Transverse colon (tissue), 4 donors: ENCODE results near the gene CSNK1A1L. TPM values are rescaled to one million over a fixed set of nuclear protein-coding genes. Genes with fewer than 3 reads are reported as not detected.

Source experiments
- DNase-seq: peaks from one replicate; pipeline ENCODE4 v3.0.0-alpha.2; 2019
- H3K27ac ChIP-seq, 4 donors: fragments of 200-600 bp; sonication (generic); 2 replicates each; pipeline ENCODE4 v1.5.1; 2016 to 2018; ENCODE audit warnings: inconsistent platforms in 4 of 4
- H3K27me3 ChIP-seq: fragments of 200-600 bp; sonication (generic); 2 replicates; pipeline ENCODE4 v1.5.1; 2017; ENCODE audit warnings: inconsistent platforms
- H3K36me3 ChIP-seq, 4 donors: fragments of 200-600 bp; sonication (generic); 2 replicates each; pipeline ENCODE4 v1.5.1; 2017 to 2019; ENCODE audit warnings: inconsistent platforms in 4 of 4
- H3K4me1 ChIP-seq, 4 donors: fragments of 200-600 bp; sonication (generic); 2 replicates each; pipeline ENCODE4 v1.5.1; 2017 to 2020; ENCODE audit warnings: inconsistent platforms in 4 of 4
- H3K4me3 ChIP-seq, 4 donors: fragments of 200-600 bp; sonication (generic); 1 replicate in 1 of 4; 2 replicates in 3 of 4; pipeline versions ENCODE4 v1.5.1 to v1.6.1; 2017 to 2019; ENCODE audit warnings: inconsistent platforms in 4 of 4
- H3K9me3 ChIP-seq, 2 donors: fragments of 200-600 bp; sonication (generic); 2 replicates each; pipeline ENCODE4 v1.5.1; 2017 to 2019; ENCODE audit warnings: inconsistent platforms in 2 of 2
- CTCF ChIP-seq, 5 experiments: fragments of 200-600 bp in 3 of 5; fragments of 450-650 bp in 2 of 5; sonication (generic) in 3 of 5; IDR thresholded peaks; 1 replicate in 2 of 5; 2 replicates in 3 of 5; pipeline ENCODE4 v1.5.1; 2016 to 2017; ENCODE audit warnings: antibody characterized with exemption in 5 of 5, inconsistent platforms in 3 of 5, mild to moderate bottlenecking in 2 of 5, moderate library complexity in 1 of 5
- EP300 ChIP-seq: sonication (generic); formaldehyde crosslinking; IDR thresholded peaks from one replicate; pipeline ENCODE4 v1.6.1; 2017; ENCODE audit warnings: antibody characterized with exemption, low read depth
- POLR2A ChIP-seq: fragments of 450-650 bp; IDR thresholded peaks from one replicate; pipeline ENCODE4 v1.6.1; 2016; ENCODE audit warnings: antibody characterized with exemption, mild to moderate bottlenecking, moderate library complexity
- POLR2AphosphoS5 ChIP-seq, 3 donors: sonication (generic); formaldehyde crosslinking; IDR thresholded peaks; one replicate each; pipeline ENCODE4 v1.6.1; 2016; ENCODE audit warnings: antibody characterized with exemption in 3 of 3
- WGBS, 2 donors: methylation state at CpG; one replicate each; pipeline ENCODE4 v1.1.5; 2018; ENCODE audit warnings: low coverage in 1 of 2; 5-methylcytosine and 5-hydroxymethylcytosine counted together
- in situ Hi-C, 4 donors: fragments of 200-750 bp; cut with MboI; loops; one replicate each; pipeline versions ENCODE4 v1.15.0 to v1.15.1; 2017; ENCODE audit warnings: low sequenced_read_pairs in 3 of 4, low pct_ligation_motif_present in 1 of 4, low pct_unique_long_range_greater_than_20kb in 1 of 4
- intact Hi-C: fragments of 100-400 bp; cut with DNase I; formaldehyde crosslinking; loops from one replicate; pipeline ENCODE4 v1.15.1; 2023; ENCODE audit warnings: low total_unique reads
- total RNA-seq, 4 donors: library from RNA; depleted of rRNA; stranded (reverse); fragments of >200 nt; gene quantifications; one replicate each; pipeline ENCODE4 v1.1.0, GENCODE V29; 2016

The CSNK1A1L gene
- total RNA-seq, 4 donors from 2014 or later: not detected

GRCh38 chr13:37075164-37075563 is 30.3 kb downstream of the CSNK1A1L start:
- no peak overlapping the region for H3K27ac ChIP-seq
- no peaks in the 10 kb centered on the region for H3K9me3 ChIP-seq
- intact Hi-C loops (loop anchor here (10.0 kb wide), 1 partner anchor 530 kb away; no protein-coding TSS in a partner anchor), in situ Hi-C loops (loop anchor here in 1 of 4 donors (25.0 kb wide), 1 partner anchor 537 kb away; no protein-coding TSS in a partner anchor)
- no peaks in the 10 kb centered on the region for H3K36me3 ChIP-seq
- 92 to 94% methylated on average over 2 of the region's 2 CpGs for WGBS, 2 donors
- TF ChIP-seq EP300 (no peak), CTCF (IDR thresholded peaks at IDR 0.05) (no peak), POLR2A (no peak), POLR2AphosphoS5 (IDR thresholded peaks at IDR 0.05) (no peak)
- no peaks in the 10 kb centered on the region for H3K27me3 ChIP-seq
- no peaks in the 10 kb centered on the region for H3K4me1 ChIP-seq
- no peak overlapping the region for H3K4me3 ChIP-seq
- DNase-seq: no peak

GRCh38 chr13:37074703-37075102 is 30.8 kb downstream of the CSNK1A1L start:
- no peak for TF ChIP-seq POLR2A
- no peak for TF ChIP-seq EP300
- peak; percentile 11 to 41 (median 30) for TF ChIP-seq CTCF (IDR thresholded peaks at IDR 0.05)
- no peaks in the 10 kb centered on the region for H3K27me3 ChIP-seq
- DNase-seq: no peak
- intact Hi-C loops: loop anchor here (10.0 kb wide), 1 partner anchor 530 kb away; no protein-coding TSS in a partner anchor
- H3K9me3 ChIP-seq: no peaks in the 10 kb centered on the region
- H3K4me1 ChIP-seq: no peaks in the 10 kb centered on the region
- in situ Hi-C loops: loop anchor here in 2 of 4 donors (25.0 kb wide), 2 partner anchors 538 to 1288 kb away; no protein-coding TSS in a partner anchor
- no peak overlapping the region for H3K27ac ChIP-seq
- H3K36me3 ChIP-seq: no peaks in the 10 kb centered on the region
- WGBS, 2 donors: 0 to 7% methylated on average over 1 of the region's 1 CpG
- H3K4me3 ChIP-seq: no peak overlapping the region

- H3K4me1 ChIP-seq: no peaks in the 10 kb centered on the region
- in situ Hi-C loops: loop anchor here in 1 of 4 donors (25.0 kb wide), 1 partner anchor 1290 kb away; no protein-coding TSS in a partner anchor
- intact Hi-C loops: loop anchor here (10.0 kb wide), 1 partner anchor 533 kb away; no protein-coding TSS in a partner anchor
- H3K4me3 ChIP-seq: no peak overlapping the region
- H3K27ac ChIP-seq: no peak overlapping the region
- TF ChIP-seq EP300 (no peak), POLR2A (no peak), POLR2AphosphoS5 (IDR thresholded peaks at IDR 0.05) (no peak), CTCF (IDR thresholded peaks at IDR 0.05) (no peak)
- H3K27me3 ChIP-seq: no peaks in the 10 kb centered on the region
- DNase-seq: no peak
- no peaks in the 10 kb centered on the region for H3K9me3 ChIP-seq
- 41 to 57% methylated on average over 4 of the region's 4 CpGs for WGBS, 2 donors
- no peaks in the 10 kb centered on the region for H3K36me3 ChIP-seq
Measured at GRCh38 chr13:37072024-37072423, 33.4 kb downstream of the CSNK1A1L start.

- Histone ChIP-seq H3K9me3 (no peaks in the 10 kb centered on the region), H3K4me1 (no peaks in the 10 kb centered on the region), H3K36me3 (no peaks in the 10 kb centered on the region), H3K27ac (no peak overlapping the region), H3K4me3 (no peak overlapping the region), H3K27me3 (no peaks in the 10 kb centered on the region)
- intact Hi-C loops (loop anchor here (10.0 kb wide), 1 partner anchor 534 kb away; no protein-coding TSS in a partner anchor), in situ Hi-C loops (loop anchor here in 1 of 4 donors (25.0 kb wide), 1 partner anchor 1291 kb away; no protein-coding TSS in a partner anchor)
- DNase-seq: no peak
- no peak for TF ChIP-seq POLR2A
- 96% methylated on average over 7 of the region's 7 CpGs; no CpG with 5 or more reads in 1 of the 2 donors for WGBS, 2 donors
Measured at GRCh38 chr13:37070956-37071355, 34.5 kb downstream of the CSNK1A1L start.
